ENCODE data around the gene UBE2D2.

Gene UBE2D2

GRCh38 chr5:139524940-139525585, 36.1 kb upstream of the UBE2D2 start:
- TF ChIP-seq TEAD4 (IDR thresholded peaks at IDR 0.05) (no peak), RAD21 (IDR thresholded peaks at IDR 0.05; ENCODE audit: low read depth) (no peak), EGR1 (IDR thresholded peaks at IDR 0.05) (no peak), TCF12 (IDR thresholded peaks at IDR 0.05; ENCODE audit: low read depth) (no peak), MAX (IDR thresholded peaks at IDR 0.05) (no peak)

- TF ChIP-seq EGR1 (IDR thresholded peaks at IDR 0.05) (no peak), YY1 (IDR thresholded peaks at IDR 0.05; ENCODE audit: low read depth) (no peak), TEAD4 (IDR thresholded peaks at IDR 0.05) (no peak), USF1 (IDR thresholded peaks at IDR 0.05) (no peak)
Measured at GRCh38 chr5:139531772-139532169, 29.4 kb upstream of the UBE2D2 start.

- TF ChIP-seq CEBPB (IDR thresholded peaks at IDR 0.05) (no peak), USF1 (IDR thresholded peaks at IDR 0.05) (no peak), ZBTB7A (IDR thresholded peaks at IDR 0.05; ENCODE audit: low read depth) (no peak), TEAD4 (IDR thresholded peaks at IDR 0.05) (no peak), CREB1 (IDR thresholded peaks at IDR 0.05; ENCODE audit: low read depth) (no peak), NFIC (IDR thresholded peaks at IDR 0.05) (no peak), RAD21 (IDR thresholded peaks at IDR 0.05; ENCODE audit: low read depth) (no peak), EGR1 (IDR thresholded peaks at IDR 0.05) (no peak)
Measured at GRCh38 chr5:139543423-139543991, 17.6 kb upstream of the UBE2D2 start.

- TF ChIP-seq EP300 (IDR thresholded peaks at IDR 0.05; ENCODE audit: borderline replicate concordance): no peak
- TF ChIP-seq ZBTB7A (IDR thresholded peaks at IDR 0.05; ENCODE audit: low read depth): no peak
Measured at GRCh38 chr5:139549162-139549894, 11.8 kb upstream of the UBE2D2 start.

GRCh38 chr5:139551191-139551889, 9.8 kb upstream of the UBE2D2 start:
- TF ChIP-seq ZBTB7A (IDR thresholded peaks at IDR 0.05; ENCODE audit: low read depth) (no peak), YY1 (IDR thresholded peaks at IDR 0.05; ENCODE audit: low read depth) (no peak), NFIC (IDR thresholded peaks at IDR 0.05) (no peak), USF1 (IDR thresholded peaks at IDR 0.05) (no peak), REST (IDR thresholded peaks at IDR 0.05; ENCODE audit: low read depth) (no peak), TAF1 (IDR thresholded peaks at IDR 0.05; ENCODE audit: low read depth) (no peak), FOXM1 (IDR thresholded peaks at IDR 0.05; ENCODE audit: borderline replicate concordance, low read depth) (no peak), RAD21 (IDR thresholded peaks at IDR 0.05; ENCODE audit: low read depth) (no peak), CREB1 (IDR thresholded peaks at IDR 0.05; ENCODE audit: low read depth) (no peak), EP300 (IDR thresholded peaks at IDR 0.05; ENCODE audit: borderline replicate concordance) (no peak), CEBPB (IDR thresholded peaks at IDR 0.05) (no peak), TCF12 (IDR thresholded peaks at IDR 0.05; ENCODE audit: low read depth) (no peak), EGR1 (IDR thresholded peaks at IDR 0.05) (no peak), MAX (IDR thresholded peaks at IDR 0.05) (no peak), TEAD4 (IDR thresholded peaks at IDR 0.05) (no peak)

- TF ChIP-seq YY1 (IDR thresholded peaks at IDR 0.05; ENCODE audit: low read depth) (no peak), FOXM1 (IDR thresholded peaks at IDR 0.05; ENCODE audit: borderline replicate concordance, low read depth) (no peak), EP300 (IDR thresholded peaks at IDR 0.05; ENCODE audit: borderline replicate concordance) (no peak), MAX (IDR thresholded peaks at IDR 0.05) (no peak), EGR1 (IDR thresholded peaks at IDR 0.05) (no peak), TAF1 (IDR thresholded peaks at IDR 0.05; ENCODE audit: low read depth) (no peak), CEBPB (IDR thresholded peaks at IDR 0.05) (no peak), NFIC (IDR thresholded peaks at IDR 0.05) (no peak), USF1 (IDR thresholded peaks at IDR 0.05) (no peak)
Measured at GRCh38 chr5:139552893-139553575, 8.1 kb upstream of the UBE2D2 start.
